CMK (cell line): Measurements from ENCODE around the gene CBFB.
"Not testable (repeated sequence)": the region's sequence is repeated elsewhere in the genome, so short reads cannot be mapped to it uniquely, and the experiment has no call there.

Experiments used
- DNase-seq: peaks from one replicate; pipeline ENCODE4 v3.0.0-alpha.2; 2010; ENCODE audit warnings: low read depth

Gene CBFB

DNA sequence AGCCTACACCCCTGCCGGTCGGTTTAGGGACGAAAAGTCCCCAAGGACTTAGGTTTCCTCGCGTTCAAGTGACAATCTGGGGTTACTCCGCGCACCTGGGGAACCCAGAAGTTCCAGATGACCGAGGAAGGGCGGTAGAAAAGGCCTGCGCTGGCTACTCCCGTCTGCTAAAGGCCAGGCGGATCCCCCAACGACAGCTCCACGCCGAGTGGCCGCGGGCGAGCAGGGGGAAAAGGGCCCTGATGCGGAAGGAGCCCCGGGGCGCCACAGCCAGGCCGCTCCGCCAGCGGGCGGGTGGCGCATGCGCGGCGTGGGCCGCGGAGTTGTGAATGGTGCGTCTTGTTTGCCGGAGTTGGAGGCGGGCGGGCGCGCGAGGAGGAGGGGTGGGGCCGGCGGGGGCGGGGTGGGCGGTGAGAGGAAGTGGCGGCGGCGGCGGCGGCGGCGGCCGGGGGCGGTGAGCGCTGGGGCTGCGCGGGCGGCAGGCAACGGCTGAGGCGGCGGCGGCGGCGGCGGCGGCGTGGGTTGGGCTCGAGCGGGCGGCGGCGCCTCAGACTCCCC is at the start of gene CBFB:
CBFB (plus strand) TSS at position 454 of the 558 bp plus-strand sequence. CDS start 259 bp downstream, outside the sequence.
- DNase-seq = peak; percentile 83

DNA sequence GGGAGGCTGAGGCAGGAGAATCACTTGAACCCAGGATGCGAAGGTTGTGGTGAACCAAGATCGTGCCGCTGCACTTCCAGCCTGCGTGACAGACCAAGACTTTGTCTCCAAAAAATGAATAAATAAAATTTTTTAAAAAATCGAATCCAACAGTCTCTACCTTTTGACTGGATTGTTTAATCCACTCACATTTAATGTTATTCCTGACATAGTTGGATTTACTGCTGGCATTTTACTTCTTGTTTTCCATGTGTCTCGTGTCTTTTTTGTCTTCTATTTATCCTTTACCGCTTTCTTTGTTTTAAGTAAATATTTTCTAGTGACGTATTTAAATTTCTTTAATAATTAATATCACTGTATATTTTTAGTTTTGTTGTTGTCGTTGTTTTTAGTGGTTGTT is 45.9 kb upstream of the CBFB start:
- no peak for DNase-seq

DNA sequence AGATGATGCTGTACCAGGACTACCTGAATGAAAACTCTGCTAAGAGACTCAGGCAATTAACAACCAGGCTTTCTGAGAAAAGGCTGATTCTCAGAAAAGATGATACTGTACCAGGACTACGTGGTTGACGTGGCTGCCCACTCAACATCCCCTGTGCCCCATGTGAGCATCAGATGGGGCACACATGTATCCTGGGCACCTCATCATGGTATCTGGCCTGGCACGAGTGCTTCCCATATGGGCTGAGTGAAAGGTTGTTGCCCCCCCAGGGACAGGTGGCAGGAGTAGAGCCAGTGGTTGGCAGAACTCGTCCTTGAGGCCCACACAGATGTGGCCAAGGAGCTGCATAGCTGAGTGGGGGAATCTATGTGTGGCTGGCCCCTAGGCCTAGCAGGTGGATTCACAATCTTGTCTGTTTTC is 44.0 kb upstream of the CBFB start:
- DNase-seq = no peak

DNA sequence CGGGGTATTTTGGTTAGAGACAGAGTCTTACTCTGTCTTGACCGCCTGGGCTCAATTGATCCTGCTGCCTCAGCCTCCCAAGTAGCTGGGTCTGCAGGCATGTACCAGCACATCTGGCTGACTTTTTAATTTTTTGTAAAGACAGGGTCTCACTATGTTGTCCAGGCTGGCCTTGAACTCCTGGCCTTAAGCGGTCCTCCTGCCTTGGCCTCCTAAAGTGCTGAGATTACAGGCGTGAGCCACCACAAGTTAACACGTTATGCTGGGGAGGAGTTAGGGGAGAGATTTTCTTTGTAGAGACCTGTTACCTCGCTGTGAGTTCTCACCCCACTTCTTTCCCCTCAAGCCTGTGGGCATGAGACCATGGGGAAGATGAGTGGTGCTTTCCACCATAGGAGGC is 42.4 kb upstream of the CBFB start:
- DNase-seq = no peak

DNA sequence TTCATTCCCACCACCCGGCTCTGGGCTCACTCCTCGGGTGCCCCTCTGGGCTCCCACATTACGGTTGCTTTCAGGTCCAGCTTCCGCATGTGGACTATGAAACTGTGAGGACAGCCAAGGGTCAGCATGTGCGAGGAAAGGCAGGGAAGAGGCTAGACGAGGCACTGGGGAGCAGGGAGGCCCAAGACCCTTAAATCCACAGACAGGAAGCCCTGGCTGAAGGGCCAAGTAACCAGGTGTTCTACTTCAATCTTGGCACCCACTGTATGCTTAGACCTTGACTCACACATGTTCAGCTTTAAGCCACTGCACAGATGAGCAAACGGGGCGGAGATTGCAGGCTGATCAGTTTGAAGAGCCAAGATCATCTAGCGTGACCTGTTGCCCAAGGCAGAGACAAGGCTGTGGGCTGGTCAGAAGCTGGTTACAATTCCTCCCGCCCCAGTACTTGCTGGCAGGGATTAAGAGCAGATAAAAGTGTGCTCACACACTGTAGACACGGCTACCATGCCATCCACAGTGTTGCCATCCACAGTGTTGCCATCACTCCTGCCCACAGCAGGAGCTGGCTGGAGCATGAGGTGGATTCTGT is 40.7 kb upstream of the CBFB start, which contains the start of gene CES4A:
CES4A (plus strand) TSS at position 393 of the 592 bp plus-strand sequence; CDS start at position 577, 184 bp downstream.
- no peak for DNase-seq

DNA sequence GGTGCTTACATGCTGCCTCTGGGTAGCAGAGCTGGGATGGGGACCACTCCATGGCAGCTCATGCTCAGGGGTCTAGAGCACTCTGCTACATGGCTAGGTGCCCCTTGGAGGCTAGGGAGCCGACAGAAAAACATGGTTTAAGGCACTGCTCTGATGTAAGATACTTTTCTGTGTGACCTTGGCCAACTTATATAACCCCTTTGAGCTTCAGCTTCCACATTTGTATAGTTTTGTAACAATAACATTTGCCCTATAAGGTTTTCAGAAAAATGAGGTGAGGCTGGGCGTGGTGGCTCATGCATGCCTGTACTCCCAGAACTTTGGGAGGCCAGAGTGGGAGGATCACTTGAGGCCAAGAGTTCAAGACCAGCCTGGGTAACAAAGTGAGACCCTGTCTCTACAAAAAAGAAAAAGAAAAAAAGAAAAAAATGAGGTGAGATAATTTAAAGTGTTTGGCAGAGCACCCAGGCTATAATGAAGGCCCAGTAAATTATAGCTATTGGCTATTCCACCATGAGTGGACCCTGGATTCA is 37.3 kb upstream of the CBFB start:
- no peak for DNase-seq

DNA sequence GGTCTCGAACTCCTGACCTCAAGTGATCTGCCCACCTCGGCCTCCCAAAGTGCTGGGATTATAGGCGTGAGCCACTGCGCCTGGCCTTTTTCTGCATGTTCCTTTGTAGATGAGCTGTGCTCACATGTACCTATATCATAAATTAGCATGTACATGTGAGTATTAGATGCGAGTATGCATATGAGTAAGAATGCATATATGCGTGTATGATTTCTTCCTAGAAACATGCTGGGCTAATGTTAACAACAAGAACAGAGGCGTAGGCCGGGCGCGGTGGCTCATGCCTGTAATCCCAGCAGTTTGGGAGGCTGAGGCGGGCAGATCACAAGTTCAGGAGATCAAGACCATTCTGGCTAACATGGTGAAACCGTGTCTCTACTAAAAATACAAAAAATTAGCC is 35.4 kb upstream of the CBFB start:
- not testable (repeated sequence) for DNase-seq

DNA sequence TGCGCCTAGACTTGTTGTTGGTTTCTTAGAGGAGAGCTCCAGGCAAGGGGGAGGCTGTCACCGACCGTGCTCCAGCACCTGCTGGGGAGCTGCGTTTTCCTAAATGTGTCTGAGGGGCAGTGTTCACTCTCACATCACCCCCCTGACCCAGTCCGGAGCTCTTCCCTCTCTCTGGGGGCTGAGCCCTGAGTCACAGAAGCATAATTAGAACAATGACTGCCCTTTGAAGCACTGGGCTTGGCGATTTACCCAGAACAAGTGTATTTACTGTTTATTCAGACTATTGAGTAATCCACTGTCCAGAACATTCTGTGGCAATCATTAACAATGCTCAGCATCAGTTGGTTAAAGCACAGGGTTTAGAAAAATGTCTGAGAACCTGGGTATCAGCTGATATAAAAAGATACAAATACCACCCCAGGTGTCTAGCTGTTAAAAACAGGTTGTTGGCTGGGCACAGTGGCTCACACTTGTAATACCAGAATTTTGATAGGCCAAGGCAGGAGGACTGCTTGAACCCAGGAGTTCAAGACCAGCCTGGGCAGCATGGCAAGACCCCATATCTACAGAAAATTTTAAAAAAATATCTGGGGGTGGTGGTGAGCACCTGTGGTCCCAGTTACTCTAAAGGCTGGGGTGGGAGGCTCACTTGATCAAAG is 32.5 kb upstream of the CBFB start:
- no peak for DNase-seq

DNA sequence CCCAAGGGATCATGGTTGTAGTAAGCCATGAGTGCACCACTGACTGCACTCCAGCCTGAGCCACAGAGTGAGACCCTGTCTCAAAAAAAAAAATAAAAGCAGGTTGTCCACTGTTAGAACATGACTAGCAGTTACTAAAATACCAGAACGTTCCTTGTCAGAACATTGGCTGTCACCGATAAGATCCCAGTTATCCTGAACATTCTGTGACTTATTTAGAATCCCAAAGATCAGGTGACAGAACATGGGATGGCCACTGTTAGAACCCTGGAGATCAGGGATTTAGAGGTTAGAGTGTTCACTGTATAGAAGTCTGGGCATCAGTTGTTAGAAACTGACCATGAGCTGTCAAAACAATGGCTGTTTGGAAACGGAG is 32.0 kb upstream of the CBFB start:
- no peak for DNase-seq

DNA sequence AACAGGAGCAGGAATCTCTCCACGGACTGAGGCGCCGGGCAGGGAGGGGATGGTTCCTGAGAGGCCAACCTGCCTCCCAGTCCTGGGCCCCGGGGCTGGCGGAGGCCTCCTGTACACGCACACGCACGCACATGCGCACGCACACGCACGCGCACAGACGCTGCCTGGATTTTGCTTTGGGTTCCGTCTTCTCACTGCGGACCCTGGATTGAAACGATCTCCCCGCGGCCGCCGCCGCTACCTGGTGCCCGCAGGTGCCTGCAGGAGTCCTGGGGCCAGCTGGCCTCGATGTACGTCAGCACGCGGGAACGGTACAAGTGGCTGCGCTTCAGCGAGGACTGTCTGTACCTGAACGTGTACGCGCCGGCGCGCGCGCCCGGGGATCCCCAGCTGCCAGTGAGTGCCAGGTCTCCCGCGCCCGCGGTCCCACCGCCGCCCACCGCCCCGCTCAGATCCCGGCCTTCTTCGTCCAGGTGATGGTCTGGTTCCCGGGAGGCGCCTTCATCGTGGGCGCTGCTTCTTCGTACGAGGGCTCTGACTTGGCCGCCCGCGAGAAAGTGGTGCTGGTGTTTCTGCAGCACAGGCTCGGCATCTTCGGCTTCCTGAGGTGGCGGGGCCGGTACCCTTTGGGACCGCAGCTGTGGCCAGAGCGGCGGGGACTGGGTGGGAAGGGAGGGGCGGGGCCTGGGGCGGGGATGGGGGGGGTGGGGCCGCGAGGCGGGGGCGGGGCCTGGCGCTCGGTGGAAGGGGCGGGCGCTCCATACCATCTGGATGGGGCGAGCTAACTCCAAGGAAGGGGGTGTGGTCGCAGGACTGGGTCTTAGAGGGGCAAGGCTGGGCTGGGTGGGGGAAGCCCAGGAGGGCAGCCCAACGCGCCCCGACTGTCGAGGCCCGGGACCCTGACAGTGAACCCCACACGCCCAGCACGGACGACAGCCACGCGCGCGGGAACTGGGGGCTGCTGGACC is 28.3 kb upstream of the CBFB start:
- peak; percentile 20 for DNase-seq

DNA sequence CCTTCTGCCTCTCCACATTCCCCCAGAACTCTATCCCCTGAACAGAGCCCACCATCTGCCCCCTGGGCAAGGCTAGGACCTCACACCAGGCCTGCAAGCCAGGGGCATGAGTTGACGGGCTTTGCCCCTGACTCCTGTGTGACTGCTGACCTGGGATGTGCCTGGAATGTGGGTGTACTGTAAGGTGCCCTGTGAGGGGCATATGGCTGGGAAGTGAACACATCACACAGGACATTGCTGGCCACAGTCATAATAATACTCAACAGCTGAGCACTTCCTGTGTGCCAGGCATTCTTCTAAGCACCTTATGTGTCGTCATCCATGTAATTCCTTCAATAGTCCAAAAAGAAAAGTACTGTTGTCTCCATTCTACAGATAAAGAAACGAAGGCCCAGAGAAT is 27.2 kb upstream of the CBFB start:
- no peak for DNase-seq

DNA sequence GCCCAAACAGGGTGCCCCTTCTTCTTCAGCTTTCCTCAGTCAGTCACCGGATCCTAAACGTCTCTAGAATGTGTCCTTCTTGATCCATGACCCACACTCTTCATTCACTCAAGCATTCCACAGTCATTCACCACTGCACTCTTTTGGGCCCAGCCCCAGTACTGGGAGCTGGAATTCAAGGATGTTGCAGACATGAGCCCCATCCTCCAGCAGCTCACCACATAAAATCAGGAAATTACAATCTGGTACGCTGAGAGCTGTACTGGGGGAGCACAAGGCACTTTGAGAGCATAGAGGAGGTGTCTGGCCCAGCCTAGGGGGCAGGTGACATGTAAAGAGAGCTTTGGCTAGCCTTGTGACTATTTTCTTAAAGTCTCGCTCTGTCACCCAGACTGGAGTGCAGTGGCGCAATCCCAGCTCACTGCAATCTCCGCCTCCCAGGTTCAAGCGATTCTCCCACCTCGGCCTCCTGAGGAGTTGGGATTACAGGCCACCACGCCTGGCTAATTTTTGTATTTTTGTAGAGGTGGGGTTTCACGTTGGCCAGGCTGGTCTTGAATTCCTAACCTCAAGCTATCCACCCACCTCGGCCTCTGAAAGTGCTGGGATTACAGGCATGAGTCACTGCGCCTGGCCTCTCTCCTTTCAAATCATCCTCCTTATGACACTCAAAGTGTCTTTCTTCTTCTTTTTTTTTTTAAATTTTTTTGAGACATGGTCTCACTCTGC is 21.9 kb upstream of the CBFB start:
- DNase-seq = no peak

DNA sequence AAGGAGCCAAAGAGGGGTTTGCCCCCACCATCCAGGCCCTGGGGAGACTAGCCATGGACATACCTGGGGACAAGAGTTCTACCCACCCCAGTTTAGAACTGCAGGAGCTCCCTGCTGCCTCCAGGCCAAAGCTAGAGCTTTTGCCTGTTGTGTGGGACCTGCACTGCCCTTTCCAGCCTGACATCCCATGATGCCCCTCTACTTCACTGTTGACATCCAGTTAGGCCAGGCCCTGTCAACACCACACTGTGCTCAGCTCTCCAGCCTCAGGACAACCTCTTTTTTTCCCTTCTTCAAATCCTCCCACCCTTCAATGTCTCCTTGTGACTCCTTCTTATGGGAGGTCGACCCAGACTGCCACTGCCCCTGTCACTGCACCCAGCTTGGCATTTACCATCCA is 19.8 kb upstream of the CBFB start:
- no peak for DNase-seq

DNA sequence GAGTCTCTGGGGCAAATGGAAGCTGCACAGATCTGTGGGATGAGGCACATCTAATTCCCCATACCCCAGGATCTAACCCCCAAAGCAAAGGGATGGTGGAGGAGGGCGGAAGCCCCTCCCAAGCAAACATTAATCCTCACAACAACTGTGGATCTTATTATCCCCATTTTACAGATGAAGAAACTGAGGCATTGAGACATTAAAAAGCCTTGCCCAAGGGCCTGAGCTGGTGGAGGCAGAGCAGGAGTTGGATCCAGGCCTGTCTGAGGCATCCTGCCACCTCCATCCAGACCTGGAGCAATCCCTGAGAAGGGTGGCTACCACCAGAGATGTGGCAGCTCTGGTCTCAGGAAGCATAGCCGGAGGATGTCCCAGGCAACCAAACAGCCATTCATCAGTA is 17.7 kb upstream of the CBFB start:
- DNase-seq = no peak

DNA sequence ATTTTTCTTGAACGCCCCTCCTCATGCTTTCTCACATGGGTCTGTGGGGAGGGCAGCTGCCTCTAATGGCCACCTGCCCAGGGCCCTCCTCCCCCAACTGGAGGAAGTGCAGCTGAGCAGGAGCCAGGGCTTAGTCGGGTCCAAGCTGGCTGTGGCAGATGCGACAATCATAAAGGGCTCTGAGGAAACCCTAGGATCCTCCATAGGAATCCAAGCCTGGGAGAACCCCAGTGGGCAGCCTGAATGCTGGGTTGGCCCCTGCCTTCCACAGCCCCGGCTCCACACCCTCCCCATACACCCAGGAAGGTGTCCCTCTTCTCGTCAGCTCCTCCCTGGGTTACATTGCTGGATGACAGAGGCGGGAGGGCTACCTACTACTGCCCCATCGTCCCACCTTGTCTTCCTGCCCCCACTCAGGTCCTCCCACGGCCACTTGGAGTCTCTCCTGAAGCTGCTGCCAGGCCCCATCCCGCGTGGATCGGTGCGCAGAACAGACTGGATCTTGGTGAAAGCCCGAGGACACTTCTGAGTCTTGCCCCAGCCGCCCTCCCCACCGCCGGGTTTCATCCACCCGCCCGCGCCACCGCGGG is 15.6 kb upstream of the CBFB start:
- DNase-seq = no peak

DNA sequence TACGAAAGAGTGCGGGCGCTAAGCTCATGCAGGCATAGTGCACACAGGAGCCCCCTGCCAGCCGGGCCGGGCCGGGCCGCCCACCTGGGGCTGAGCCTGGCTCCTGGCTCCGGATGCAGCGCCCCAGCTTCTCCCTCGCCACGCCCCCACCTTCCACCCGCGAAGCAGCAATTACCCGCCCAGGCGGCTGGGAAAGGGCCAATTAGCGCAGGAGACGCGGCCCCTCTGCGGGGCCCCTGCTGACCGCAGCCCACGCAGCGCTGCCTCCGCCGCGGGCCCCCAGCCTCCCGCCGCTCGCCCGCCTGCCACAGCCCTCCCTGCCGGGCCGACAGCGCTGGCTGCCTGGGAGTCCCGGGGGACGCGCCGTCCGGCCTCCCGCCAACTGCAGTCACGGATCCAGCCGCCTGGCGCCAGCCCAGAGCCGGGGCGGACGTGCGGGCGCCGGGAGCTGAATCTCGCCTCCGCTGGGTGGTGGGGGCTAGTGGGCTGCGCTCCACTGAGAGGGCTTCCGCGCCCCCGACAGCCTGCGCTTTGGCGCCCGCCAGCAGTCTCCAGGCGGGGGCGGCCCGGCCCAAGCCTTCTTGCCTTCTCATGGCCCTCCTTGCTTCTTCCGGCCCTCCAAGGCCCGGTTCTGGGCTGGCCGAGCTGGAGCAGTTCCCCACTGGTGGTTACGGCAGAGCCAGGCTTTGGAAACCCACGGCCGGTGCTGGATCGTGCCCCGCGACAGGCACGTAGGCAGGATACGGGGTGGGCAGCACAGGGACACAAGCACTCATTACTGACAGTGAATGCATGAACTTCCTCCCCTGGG is 14.9 kb upstream of the CBFB start:
- DNase-seq = peak; percentile 29

DNA sequence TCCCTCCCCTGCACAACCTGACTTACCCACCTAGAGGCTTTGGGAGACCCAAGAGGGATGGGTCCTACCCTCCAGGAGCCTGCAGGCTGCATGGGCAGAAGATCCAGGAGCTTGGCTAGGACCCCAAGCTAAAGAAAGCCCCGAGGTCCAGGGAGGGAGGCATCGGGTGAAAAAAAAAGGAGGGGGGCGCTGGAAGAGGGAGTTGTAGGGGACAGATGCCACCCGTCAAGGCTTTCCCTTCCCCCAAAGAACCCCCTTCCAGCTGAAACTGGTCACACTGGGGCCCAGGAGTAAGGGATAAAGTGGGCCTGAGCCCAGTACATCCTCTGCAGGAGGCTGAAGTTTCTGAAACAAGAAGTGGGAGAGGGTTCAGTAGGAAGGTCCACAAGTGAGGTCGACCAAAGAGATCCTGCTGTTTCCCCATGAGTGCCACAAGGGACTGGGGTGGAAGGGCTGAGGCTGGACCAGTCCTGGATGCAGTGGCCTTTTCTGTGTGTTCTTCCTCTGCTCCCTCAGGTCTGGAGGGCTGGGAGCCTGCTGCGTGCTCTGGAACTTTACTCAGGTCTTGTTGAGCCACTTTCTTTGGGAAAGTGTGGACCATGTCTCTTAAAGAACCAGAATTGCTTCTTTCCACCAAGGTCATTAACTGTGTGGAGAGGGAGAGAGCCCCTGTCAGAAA is 14.2 kb upstream of the CBFB start:
- DNase-seq = no peak

DNA sequence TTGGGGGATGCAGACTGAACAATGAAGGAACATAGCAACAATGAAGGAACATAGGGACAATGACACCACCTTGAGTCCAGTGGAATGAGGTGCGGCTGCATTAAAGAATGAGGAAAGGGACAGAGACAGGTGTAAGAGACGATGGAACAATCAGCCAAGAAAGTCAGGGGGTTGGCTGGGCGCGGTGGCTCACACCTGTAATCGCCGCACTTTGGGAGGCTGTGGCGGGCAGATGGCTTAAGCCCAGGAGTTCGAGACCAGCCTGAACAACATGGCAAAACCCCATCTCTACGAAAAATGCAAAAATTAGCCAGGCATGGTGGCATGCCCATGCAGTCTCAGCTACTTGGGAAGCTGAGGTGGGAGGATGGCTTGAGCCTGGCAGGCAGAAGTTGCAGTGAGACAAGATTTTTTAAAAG is 13.6 kb upstream of the CBFB start:
- no peak for DNase-seq

DNA sequence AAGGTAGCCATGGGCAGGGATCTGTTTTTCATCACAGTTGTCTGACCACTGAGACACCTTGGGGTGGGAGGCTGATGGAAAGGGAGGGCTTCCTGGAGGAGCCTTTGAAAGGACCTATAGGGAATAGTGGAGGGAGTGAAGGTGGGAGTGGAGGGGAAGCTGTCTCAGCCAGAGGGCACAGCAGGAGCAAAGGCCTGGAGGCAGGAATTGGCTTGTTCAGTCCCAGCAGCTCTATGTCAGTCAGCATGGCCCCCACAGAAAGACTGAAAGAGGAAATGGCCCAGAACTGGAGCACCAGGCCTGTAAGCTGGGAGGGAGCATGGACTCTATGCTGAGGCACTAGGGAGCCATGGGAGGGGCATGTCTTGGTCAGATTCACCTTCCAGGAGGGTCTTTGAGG is 12.8 kb upstream of the CBFB start:
- DNase-seq = no peak
